Loucy (cell line): Measurements from ENCODE around the gene NOSIP.

ENCODE experiments used
- CTCF ChIP-seq: fragments of 200-600 bp; sonication (generic); conservative IDR thresholded peaks from 2 replicates; pipeline ENCODE4 v1.5.1; 2014; ENCODE audit warnings: mild to moderate bottlenecking, antibody characterized with exemption, low read length
- EZH2phosphoT487 ChIP-seq: fragments of 200-600 bp; IDR thresholded peaks from 2 replicates; pipeline ENCODE4 v1.6.1; 2018; ENCODE audit warnings: antibody characterized with exemption, mild to moderate bottlenecking, moderate library complexity, borderline replicate concordance

- TF ChIP-seq EZH2phosphoT487: no peak
- TF ChIP-seq CTCF: no peak
Observed at GRCh38 chr19:49514151-49514550, 66.2 kb downstream of the NOSIP start.
